ENCODE data around the gene ESF1.
"Not testable (repeated sequence)": the region's sequence is repeated elsewhere in the genome, so short reads cannot be mapped to it uniquely, and the experiment has no call there.

The ESF1 gene

DNA sequence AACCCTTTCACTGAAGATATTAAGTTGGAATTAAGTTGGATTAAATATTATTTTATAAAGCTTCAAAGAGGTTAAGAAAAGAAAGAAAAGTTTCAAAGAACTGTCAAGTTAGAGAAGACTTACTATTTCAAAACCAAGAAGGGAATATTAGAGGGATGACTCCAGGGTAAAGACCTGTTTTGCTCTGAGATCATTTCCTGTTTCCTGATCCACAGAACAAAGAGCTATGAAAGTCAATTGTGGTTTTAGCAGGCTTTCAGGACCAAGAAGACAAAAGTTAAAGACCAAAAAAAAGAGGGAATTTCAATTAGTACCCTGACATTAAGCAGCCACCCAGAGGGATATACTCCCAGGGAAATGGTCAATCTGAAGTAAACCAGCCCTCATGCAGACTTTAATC lies 19.4 kb downstream of the ESF1 start:
- no peaks in the 10 kb centered on the region for H3K4me1 ChIP-seq (ENCODE audit: control insufficient read depth, insufficient read depth, low read length)
- H3K9me3 ChIP-seq (replicated peaks; ENCODE audit: low read length) = no peaks in the 10 kb centered on the region
- H3K27me3 ChIP-seq (ENCODE audit: control insufficient read depth, insufficient read depth, low read length) = no peaks in the 10 kb centered on the region
- H3K4me2 ChIP-seq (ENCODE audit: low read length) = no peak overlapping the region
- no peak overlapping the region for H3K4me3 ChIP-seq (ENCODE audit: low read length)
- peaks cover 63% of the 10 kb centered on the region for H3K36me3 ChIP-seq (ENCODE audit: insufficient read depth, low read length)
- H3K9ac ChIP-seq (ENCODE audit: low read depth, low read length) = no peak overlapping the region

DNA sequence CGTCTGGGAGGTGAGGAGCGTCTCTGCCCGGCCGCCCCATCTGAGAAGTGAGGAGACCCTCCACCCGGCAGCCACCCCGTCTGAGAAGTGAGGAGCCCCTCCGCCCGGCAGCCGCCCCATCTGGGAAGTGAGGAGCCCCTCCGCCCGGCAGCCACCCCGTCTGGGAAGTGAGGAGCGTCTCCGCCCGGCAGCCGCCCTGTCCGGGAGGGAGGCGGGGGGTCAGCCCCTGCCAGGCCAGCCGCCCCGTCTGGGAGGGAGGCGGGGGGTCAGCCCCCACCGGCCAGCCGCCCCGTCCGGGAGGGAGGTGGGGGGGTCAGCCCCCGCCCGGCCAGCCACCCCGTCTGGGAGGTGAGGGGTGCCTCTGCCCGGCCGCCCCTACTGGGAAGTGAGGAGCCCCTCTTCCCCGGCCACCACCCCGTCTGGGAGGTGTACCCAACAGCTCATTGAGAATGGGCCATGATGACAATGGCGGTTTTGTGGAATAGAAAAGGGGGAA lies 24.2 kb downstream of the ESF1 start:
- H3K4me1 ChIP-seq (ENCODE audit: control insufficient read depth, insufficient read depth, low read length); H3K9me3 ChIP-seq (replicated peaks; ENCODE audit: low read length); H3K9ac ChIP-seq (ENCODE audit: low read depth, low read length); H3K4me3 ChIP-seq (ENCODE audit: low read length); H3K27me3 ChIP-seq (ENCODE audit: control insufficient read depth, insufficient read depth, low read length); H3K4me2 ChIP-seq (ENCODE audit: low read length): not testable (repeated sequence)
- peaks cover 51% of the 10 kb centered on the region for H3K36me3 ChIP-seq (ENCODE audit: insufficient read depth, low read length)

DNA sequence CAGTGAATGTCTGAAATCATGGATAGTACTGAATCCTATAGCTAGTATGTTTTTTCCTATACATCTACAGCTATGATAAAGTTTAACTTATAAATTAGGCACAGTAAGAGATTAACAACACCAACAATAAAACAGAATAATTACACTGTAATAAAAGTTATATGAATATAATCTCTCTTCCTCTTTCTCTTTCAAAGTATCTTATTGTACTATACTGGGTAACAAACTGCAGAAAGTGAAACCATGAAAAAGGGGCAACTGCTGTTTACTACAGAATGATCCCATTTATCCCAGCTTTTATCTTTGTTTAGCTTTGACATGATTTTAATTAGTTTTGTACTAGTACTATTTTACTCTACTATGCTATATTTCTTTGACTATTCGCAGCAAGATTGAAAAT lies 25.8 kb downstream of the ESF1 start:
- Histone ChIP-seq H3K9me3 (replicated peaks; ENCODE audit: low read length) (no peaks in the 10 kb centered on the region), H3K4me3 (ENCODE audit: low read length) (no peak overlapping the region), H3K36me3 (ENCODE audit: insufficient read depth, low read length) (peaks cover 49% of the 10 kb centered on the region), H3K9ac (ENCODE audit: low read depth, low read length) (no peak overlapping the region), H3K4me1 (ENCODE audit: control insufficient read depth, insufficient read depth, low read length) (no peaks in the 10 kb centered on the region), H3K4me2 (ENCODE audit: low read length) (no peak overlapping the region), H3K27me3 (ENCODE audit: control insufficient read depth, insufficient read depth, low read length) (no peaks in the 10 kb centered on the region)

DNA sequence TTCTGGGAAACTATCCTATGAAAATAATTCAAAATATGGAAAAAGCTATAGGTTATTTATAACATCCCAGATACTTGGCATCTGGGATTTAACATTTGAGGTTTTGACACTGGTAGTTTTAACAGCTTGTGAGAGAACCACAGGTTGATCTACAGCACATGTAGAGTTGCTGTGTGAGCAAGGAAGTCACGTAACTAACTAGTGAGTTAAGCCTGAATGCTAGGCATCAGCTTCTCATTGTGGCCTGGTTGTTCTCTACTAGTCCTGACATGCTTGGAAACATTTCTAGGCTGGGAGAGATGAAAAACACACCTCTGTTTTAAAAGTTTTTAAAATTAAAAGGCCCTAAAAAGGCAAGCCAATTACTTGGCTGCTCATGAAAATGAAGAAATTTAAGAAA lies 28.2 kb downstream of the ESF1 start:
- Histone ChIP-seq H3K4me1 (ENCODE audit: control insufficient read depth, insufficient read depth, low read length) (no peaks in the 10 kb centered on the region), H3K9me3 (replicated peaks; ENCODE audit: low read length) (no peaks in the 10 kb centered on the region), H3K27me3 (ENCODE audit: control insufficient read depth, insufficient read depth, low read length) (no peaks in the 10 kb centered on the region), H3K4me2 (ENCODE audit: low read length) (no peak overlapping the region), H3K4me3 (ENCODE audit: low read length) (no peak overlapping the region), H3K36me3 (ENCODE audit: insufficient read depth, low read length) (peaks cover 42% of the 10 kb centered on the region), H3K9ac (ENCODE audit: low read depth, low read length) (no peak overlapping the region)

DNA sequence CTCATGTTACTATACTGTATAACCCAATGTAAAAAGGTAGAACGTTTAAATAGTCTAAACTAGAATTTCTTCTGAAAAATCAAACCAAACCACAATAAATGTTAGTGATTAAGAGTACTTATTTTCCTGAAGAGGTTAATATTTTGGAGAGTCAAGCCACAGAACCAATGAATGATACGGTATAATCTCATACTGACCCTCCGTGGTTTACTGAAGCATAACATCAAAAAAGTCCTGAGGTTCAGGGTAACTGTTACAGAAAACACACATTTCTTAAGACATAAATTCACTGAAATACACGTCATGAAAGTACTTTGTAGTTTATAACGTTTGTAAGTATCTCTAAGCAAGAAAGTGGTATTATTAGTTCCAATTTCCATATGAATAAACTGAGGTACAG lies 28.9 kb downstream of the ESF1 start:
- Histone ChIP-seq H3K27me3 (ENCODE audit: control insufficient read depth, insufficient read depth, low read length) (no peaks in the 10 kb centered on the region), H3K4me3 (ENCODE audit: low read length) (no peak overlapping the region), H3K9ac (ENCODE audit: low read depth, low read length) (no peak overlapping the region), H3K4me2 (ENCODE audit: low read length) (no peak overlapping the region), H3K4me1 (ENCODE audit: control insufficient read depth, insufficient read depth, low read length) (no peaks in the 10 kb centered on the region), H3K9me3 (replicated peaks; ENCODE audit: low read length) (no peaks in the 10 kb centered on the region), H3K36me3 (ENCODE audit: insufficient read depth, low read length) (peaks cover 42% of the 10 kb centered on the region)

DNA sequence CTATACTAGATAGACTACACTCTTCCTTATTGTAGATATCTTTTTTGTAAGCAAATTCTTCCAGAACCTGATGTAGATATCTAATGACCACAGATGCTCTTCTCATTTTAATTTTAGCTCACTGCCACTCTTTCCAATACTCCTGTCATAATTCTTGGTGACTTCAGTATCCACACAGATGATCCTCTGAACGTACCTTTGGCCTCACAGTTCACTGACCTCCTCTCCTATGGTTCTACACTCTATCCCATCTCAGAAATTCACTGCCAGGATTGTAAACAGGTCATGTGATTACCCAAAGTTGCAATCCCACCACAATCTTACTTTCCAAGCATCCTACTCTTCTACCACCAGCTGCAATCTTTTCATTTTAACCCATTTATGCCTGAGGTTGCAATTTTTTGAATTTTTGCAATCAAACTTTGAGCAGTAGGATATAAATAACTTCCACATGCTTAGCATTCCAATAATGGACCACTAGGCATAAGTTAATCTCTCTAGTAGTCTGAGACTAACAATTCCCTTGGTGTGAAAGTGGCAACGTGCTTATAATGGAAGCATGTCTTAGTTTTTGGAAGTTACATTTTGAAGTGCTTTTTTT lies 31.2 kb downstream of the ESF1 start:
- H3K27me3 ChIP-seq (ENCODE audit: control insufficient read depth, insufficient read depth, low read length) = no peaks in the 10 kb centered on the region
- H3K9ac ChIP-seq (ENCODE audit: low read depth, low read length) = no peak overlapping the region
- H3K4me3 ChIP-seq (ENCODE audit: low read length) = no peak overlapping the region
- no peaks in the 10 kb centered on the region for H3K9me3 ChIP-seq (replicated peaks; ENCODE audit: low read length)
- H3K4me2 ChIP-seq (ENCODE audit: low read length) = no peak overlapping the region
- H3K4me1 ChIP-seq (ENCODE audit: control insufficient read depth, insufficient read depth, low read length) = no peaks in the 10 kb centered on the region
- H3K36me3 ChIP-seq (ENCODE audit: insufficient read depth, low read length) = peaks cover 29% of the 10 kb centered on the region

DNA sequence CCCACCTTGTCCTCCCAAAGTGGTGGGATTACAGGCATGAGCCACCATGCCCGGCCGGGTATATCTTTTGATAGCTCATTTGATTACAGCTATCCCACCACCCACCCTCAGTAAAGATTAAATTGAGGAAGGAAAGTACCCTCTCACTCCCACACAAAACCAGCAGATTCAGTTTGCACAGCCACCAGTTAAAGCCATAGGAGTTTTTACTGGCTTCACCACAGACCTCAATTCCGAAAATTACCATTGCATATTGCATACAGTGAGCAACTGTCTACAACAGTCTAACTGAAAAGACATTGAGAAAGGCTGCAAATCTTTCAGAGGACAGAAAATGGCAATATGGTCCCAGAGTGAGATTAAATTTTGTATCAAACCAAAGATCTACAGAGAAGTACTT lies 34.9 kb downstream of the ESF1 start:
- Histone ChIP-seq H3K36me3 (ENCODE audit: insufficient read depth, low read length) (peaks cover 5% of the 10 kb centered on the region), H3K9ac (ENCODE audit: low read depth, low read length) (no peak overlapping the region), H3K9me3 (replicated peaks; ENCODE audit: low read length) (no peaks in the 10 kb centered on the region), H3K27me3 (ENCODE audit: control insufficient read depth, insufficient read depth, low read length) (no peaks in the 10 kb centered on the region), H3K4me1 (ENCODE audit: control insufficient read depth, insufficient read depth, low read length) (no peaks in the 10 kb centered on the region), H3K4me2 (ENCODE audit: low read length) (no peak overlapping the region), H3K4me3 (ENCODE audit: low read length) (no peak overlapping the region)

DNA sequence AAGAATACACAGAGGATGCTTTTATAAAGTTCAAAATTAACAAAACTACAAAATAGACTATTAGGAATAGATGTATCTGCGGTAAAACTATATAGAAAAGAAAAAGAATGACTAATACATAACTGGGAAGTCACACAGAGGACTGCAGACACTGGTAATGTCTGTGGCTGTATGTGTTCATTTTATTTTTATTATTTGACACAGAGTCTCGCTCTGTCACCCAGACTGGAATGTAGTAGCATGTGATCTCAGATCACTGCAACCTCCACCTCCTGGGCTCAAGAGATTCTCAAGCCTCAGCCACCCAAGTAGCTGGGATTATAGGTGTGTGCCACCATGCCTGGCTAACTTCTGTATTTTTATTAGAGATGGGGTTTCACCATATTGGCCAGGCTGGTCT lies 38.9 kb downstream of the ESF1 start:
- Histone ChIP-seq H3K4me3 (ENCODE audit: low read length) (no peak overlapping the region), H3K9me3 (replicated peaks; ENCODE audit: low read length) (no peaks in the 10 kb centered on the region), H3K4me2 (ENCODE audit: low read length) (no peak overlapping the region), H3K27me3 (ENCODE audit: control insufficient read depth, insufficient read depth, low read length) (no peaks in the 10 kb centered on the region), H3K4me1 (ENCODE audit: control insufficient read depth, insufficient read depth, low read length) (peaks cover 4% of the 10 kb centered on the region), H3K9ac (ENCODE audit: low read depth, low read length) (no peak overlapping the region), H3K36me3 (ENCODE audit: insufficient read depth, low read length) (peaks cover 12% of the 10 kb centered on the region)

DNA sequence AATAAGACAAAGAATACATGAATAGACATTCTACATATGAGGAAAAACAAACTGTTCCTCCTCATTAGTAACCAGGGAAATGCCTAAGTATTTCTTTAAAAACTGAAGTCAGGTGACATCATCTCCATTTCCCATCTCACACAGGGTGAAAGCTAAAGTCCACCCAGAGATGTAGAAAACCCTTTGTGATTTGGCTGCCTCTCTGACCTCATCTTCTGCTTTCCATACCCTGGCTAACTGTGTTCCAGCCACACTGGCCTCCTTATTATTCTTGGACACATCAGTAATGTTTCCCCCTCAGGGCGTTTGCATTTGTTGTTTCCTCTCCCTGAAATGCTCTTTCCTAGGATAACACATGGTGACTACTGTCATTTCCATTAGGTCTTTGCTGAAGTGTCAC lies 40.4 kb downstream of the ESF1 start:
- H3K36me3 ChIP-seq (ENCODE audit: insufficient read depth, low read length) = peaks cover 15% of the 10 kb centered on the region

DNA sequence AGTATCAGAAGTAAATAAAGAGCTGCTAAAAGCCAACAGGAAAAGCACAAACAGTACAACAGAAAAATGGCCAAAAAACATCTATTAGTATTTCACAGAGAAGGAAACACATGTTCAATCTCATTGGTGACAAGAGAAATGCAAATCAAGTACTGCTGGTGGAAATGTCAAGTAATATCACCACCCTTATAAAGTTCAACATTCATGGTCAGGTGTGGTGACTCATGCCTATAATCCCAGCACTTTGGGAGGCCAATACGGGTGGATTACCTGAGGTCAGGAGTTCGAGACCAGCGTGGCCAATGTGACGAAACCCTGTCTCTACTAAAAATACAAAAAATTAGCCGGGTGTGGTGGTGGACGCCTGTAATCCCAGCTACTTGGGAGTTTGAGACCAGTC lies 42.8 kb downstream of the ESF1 start:
- H3K36me3 ChIP-seq (ENCODE audit: insufficient read depth, low read length) = peaks cover 15% of the 10 kb centered on the region
- H3K4me3 ChIP-seq (ENCODE audit: low read length) = no peak overlapping the region
- H3K4me2 ChIP-seq (ENCODE audit: low read length) = no peak overlapping the region
- H3K27me3 ChIP-seq (ENCODE audit: control insufficient read depth, insufficient read depth, low read length) = no peaks in the 10 kb centered on the region
- peaks cover 11% of the 10 kb centered on the region for H3K4me1 ChIP-seq (ENCODE audit: control insufficient read depth, insufficient read depth, low read length)
- no peak overlapping the region for H3K9ac ChIP-seq (ENCODE audit: low read depth, low read length)
- H3K9me3 ChIP-seq (replicated peaks; ENCODE audit: low read length) = no peaks in the 10 kb centered on the region

More for the DNA sequence above, 40.4 kb downstream of the ESF1 start:
- Histone ChIP-seq H3K9me3 (replicated peaks; ENCODE audit: low read length) (no peaks in the 10 kb centered on the region), H3K4me3 (ENCODE audit: low read length) (no peak overlapping the region), H3K4me1 (ENCODE audit: control insufficient read depth, insufficient read depth, low read length) (peaks cover 4% of the 10 kb centered on the region), H3K4me2 (ENCODE audit: low read length) (no peak overlapping the region), H3K27me3 (ENCODE audit: control insufficient read depth, insufficient read depth, low read length) (no peaks in the 10 kb centered on the region), H3K9ac (ENCODE audit: low read depth, low read length) (no peak overlapping the region)

DNA sequence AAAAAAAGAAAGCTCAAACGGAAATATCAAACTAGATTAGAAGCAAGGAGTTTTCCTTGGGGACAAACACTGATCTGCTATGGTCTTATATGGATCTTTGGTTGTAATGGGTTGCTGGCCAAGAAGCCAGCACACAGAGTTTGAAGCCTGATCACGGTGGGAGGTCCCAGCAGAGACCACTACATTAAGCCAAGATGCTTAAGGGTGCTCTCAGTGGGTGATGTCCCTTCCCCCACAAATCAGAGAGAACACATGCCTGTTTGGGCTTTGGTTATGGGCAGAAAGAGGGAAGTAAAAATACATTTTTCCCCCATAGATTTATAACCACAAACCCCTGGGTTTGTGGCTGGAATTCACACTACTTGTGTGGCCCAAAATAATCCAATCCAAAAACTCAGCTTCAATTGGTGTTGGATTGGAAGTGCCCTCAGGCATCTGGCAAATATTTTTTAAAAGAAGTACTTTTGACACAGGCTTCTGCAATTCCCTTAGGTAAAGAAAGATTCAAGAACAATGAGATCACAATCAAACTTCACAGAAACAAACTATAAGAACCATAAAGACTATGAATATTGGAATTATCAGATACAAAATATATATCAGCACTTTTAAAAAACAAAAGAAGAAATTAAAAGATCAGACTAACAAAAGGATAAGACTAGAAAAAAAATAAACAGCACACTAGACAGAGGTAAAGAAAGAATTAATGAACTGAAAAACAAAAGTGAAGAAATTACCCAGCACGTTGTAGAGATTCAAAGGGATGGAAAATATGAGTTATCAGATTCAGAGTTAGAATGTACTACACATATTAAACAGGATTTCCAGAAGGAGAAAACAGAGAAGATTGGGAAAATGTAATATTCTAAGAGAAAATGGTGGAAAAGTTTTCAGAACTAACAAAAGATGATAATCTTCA lies 44.7 kb downstream of the ESF1 start:
- Histone ChIP-seq H3K4me2 (ENCODE audit: low read length) (no peak overlapping the region), H3K9me3 (replicated peaks; ENCODE audit: low read length) (no peaks in the 10 kb centered on the region), H3K36me3 (ENCODE audit: insufficient read depth, low read length) (peaks cover 15% of the 10 kb centered on the region), H3K4me3 (ENCODE audit: low read length) (no peak overlapping the region), H3K27me3 (ENCODE audit: control insufficient read depth, insufficient read depth, low read length) (no peaks in the 10 kb centered on the region), H3K9ac (ENCODE audit: low read depth, low read length) (no peak overlapping the region), H3K4me1 (ENCODE audit: control insufficient read depth, insufficient read depth, low read length) (peaks cover 19% of the 10 kb centered on the region)

DNA sequence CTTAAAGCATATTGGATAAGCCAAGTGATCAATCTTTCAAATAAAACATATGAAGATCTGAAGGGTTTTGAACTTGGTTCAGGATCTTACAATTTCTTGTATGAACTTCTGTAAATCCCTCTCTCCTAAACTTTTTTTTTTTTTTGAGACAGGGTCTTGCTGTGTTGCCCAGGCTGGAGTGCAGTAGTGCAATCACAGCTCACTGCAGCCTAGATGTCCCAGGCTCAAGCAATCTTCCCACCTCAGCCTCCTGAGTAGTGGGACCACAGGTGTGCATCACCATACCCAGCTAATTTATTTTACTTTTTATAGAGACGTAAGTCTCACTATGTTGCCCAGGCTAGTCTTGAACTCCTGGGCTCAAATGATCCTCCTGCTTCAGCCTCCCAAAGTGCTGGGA lies 46.5 kb downstream of the ESF1 start:
- not testable (repeated sequence) for H3K9ac ChIP-seq (ENCODE audit: low read depth, low read length); H3K4me2 ChIP-seq (ENCODE audit: low read length); H3K4me3 ChIP-seq (ENCODE audit: low read length); H3K27me3 ChIP-seq (ENCODE audit: control insufficient read depth, insufficient read depth, low read length); H3K9me3 ChIP-seq (replicated peaks; ENCODE audit: low read length)
- peaks cover 19% of the 10 kb centered on the region for H3K36me3 ChIP-seq (ENCODE audit: insufficient read depth, low read length)
- H3K4me1 ChIP-seq (ENCODE audit: control insufficient read depth, insufficient read depth, low read length) = peaks cover 19% of the 10 kb centered on the region
